Fibroblast of gingiva (primary cell): ENCODE data around the gene TYROBP.
"Not testable (repeated sequence)": the region's sequence is repeated elsewhere in the genome, so short reads cannot be mapped to it uniquely, and the experiment has no call there.

Source experiments
- DNase-seq: peaks from one replicate; pipeline ENCODE4 v3.0.0-alpha.2; 2011; ENCODE audit warnings: low read depth

TYROBP gene

GRCh38 chr19:35899547-35900214 lies 8.4 kb downstream of the TYROBP start:
- peak; percentile 77 for DNase-seq

GRCh38 chr19:35898499-35898809 lies 9.6 kb downstream of the TYROBP start:
- DNase-seq = no peak

- no peak for DNase-seq
Observed at GRCh38 chr19:35897706-35898451, 10.2 kb downstream of the TYROBP start.

GRCh38 chr19:35896643-35897040 lies 11.5 kb downstream of the TYROBP start:
- no peak for DNase-seq

GRCh38 chr19:35895911-35896642 lies 12.0 kb downstream of the TYROBP start:
- no peak for DNase-seq

- no peak for DNase-seq
Observed at GRCh38 chr19:35894342-35894741, 13.8 kb downstream of the TYROBP start.

GRCh38 chr19:35891819-35892218 lies 16.3 kb downstream of the TYROBP start:
- DNase-seq = not testable (repeated sequence)

- DNase-seq = no peak
Observed at GRCh38 chr19:35890113-35890650, 17.9 kb downstream of the TYROBP start.

GRCh38 chr19:35889370-35890112 lies 18.6 kb downstream of the TYROBP start:
- no peak for DNase-seq

- no peak for DNase-seq
Observed at GRCh38 chr19:35888398-35888797, 19.7 kb downstream of the TYROBP start.

GRCh38 chr19:35887197-35887596 lies 20.9 kb downstream of the TYROBP start:
- DNase-seq = no peak

- DNase-seq = no peak
Observed at GRCh38 chr19:35885904-35886303, 22.2 kb downstream of the TYROBP start.

GRCh38 chr19:35885225-35885738 lies 22.8 kb downstream of the TYROBP start:
- DNase-seq = no peak

GRCh38 chr19:35883882-35884281 lies 24.2 kb downstream of the TYROBP start:
- DNase-seq = no peak

GRCh38 chr19:35882114-35882832 lies 25.8 kb downstream of the TYROBP start:
- peak; percentile 75 for DNase-seq

GRCh38 chr19:35879770-35880317 lies 28.3 kb downstream of the TYROBP start:
- peak; percentile 81 for DNase-seq

GRCh38 chr19:35879068-35879467 lies 29.0 kb downstream of the TYROBP start:
- DNase-seq = no peak

- DNase-seq = no peak
Observed at GRCh38 chr19:35874392-35874930, 33.6 kb downstream of the TYROBP start.

GRCh38 chr19:35872180-35872579 lies 35.9 kb downstream of the TYROBP start:
- no peak for DNase-seq

- DNase-seq = no peak
Observed at GRCh38 chr19:35871611-35872010, 36.5 kb downstream of the TYROBP start.

GRCh38 chr19:35870798-35871197 lies 37.3 kb downstream of the TYROBP start:
- DNase-seq = no peak
